ENCODE data around the gene PGK2.
"Not testable (repeated sequence)": the region's sequence is repeated elsewhere in the genome, so short reads cannot be mapped to it uniquely, and the experiment has no call there.

PGK2 gene

DNA sequence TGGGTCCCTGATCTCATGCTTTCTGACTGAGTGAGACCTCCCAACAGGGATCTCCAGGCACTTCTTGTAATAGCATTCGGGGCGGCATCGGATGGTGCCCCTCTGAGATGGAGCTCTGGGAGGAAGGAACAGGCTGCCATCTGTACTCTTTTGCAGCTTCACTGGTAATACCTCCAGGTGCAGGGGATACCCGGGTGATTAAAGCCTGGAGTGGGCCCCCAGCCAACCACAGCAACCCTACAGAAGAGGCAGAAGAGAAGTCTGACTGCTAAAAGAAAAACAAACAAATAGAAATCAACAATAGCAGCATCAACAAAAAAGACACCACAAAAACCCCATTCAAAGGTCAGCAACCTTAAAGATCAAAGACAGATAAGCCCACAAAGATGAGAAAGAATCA is 19.1 kb upstream of the PGK2 start:
- no peak overlapping the region for H3K27ac ChIP-seq
- no peak for DNase-seq
- TF ChIP-seq, protein P1, sequence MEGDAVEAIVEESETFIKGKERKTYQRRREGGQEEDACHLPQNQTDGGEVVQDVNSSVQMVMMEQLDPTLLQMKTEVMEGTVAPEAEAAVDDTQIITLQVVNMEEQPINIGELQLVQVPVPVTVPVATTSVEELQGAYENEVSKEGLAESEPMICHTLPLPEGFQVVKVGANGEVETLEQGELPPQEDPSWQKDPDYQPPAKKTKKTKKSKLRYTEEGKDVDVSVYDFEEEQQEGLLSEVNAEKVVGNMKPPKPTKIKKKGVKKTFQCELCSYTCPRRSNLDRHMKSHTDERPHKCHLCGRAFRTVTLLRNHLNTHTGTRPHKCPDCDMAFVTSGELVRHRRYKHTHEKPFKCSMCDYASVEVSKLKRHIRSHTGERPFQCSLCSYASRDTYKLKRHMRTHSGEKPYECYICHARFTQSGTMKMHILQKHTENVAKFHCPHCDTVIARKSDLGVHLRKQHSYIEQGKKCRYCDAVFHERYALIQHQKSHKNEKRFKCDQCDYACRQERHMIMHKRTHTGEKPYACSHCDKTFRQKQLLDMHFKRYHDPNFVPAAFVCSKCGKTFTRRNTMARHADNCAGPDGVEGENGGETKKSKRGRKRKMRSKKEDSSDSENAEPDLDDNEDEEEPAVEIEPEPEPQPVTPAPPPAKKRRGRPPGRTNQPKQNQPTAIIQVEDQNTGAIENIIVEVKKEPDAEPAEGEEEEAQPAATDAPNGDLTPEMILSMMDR (IDR thresholded peaks at IDR 0.05; ENCODE audit: low read depth, low read length): no peak
- H3K9me3 ChIP-seq (ENCODE audit: severe bottlenecking): no peaks in the 10 kb centered on the region
- H3K36me3 ChIP-seq: no peaks in the 10 kb centered on the region
- H3K27me3 ChIP-seq (ENCODE audit: insufficient read depth, low read depth, severe bottlenecking): no peaks in the 10 kb centered on the region
- H3K4me3 ChIP-seq (ENCODE audit: low read depth, low read length): no peak overlapping the region

DNA sequence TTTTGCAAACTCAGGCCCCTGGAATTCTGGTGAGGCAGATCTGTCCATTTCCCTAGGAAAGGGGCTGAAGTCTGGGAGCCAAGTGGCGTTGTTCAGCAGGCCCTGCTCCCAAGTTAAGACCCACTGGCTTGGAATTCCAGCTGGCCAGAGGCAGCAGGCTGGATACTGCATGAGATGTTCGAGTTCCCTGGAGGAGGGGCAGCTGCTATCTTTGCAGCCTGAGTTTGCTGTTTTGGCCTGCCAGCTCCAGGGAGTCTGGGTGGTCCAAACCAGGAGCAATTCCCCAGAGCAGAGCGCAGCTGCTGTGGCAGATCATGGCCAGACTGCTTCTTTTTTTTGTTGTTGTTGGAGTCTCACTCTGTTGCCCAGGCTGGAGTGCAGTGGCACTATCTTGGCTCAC is 18.2 kb upstream of the PGK2 start:
- TF ChIP-seq, protein P1 (IDR thresholded peaks at IDR 0.05; ENCODE audit: low read depth, low read length): no peak
- H3K36me3 ChIP-seq: no peaks in the 10 kb centered on the region
- no peaks in the 10 kb centered on the region for H3K27me3 ChIP-seq (ENCODE audit: insufficient read depth, low read depth, severe bottlenecking)
- no peak overlapping the region for H3K4me3 ChIP-seq (ENCODE audit: low read depth, low read length)
- DNase-seq: no peak
- no peak overlapping the region for H3K27ac ChIP-seq
- no peaks in the 10 kb centered on the region for H3K9me3 ChIP-seq (ENCODE audit: severe bottlenecking)

DNA sequence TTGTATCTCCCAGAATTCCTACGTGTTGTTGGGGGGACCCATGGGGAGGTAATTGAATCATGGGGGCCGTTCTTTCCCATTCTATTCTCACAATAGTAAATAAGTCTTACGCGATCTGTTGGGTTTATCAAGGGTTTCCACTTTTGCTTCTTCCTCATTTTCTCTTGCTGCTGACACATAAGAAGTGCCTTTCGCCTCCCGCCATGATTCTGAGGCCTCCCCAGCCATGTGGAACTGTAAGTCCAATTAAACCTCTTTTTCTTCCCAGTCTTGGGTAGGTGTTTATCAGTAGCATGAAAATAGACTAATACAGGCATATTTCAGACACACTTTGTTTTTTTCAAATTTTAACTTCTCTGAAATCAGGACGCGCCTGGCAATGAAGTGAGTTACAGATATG is 14.4 kb upstream of the PGK2 start:
- Histone ChIP-seq H3K27ac (no peak overlapping the region), H3K9me3 (ENCODE audit: severe bottlenecking) (no peaks in the 10 kb centered on the region), H3K4me3 (ENCODE audit: low read depth, low read length) (no peak overlapping the region), H3K27me3 (ENCODE audit: insufficient read depth, low read depth, severe bottlenecking) (no peaks in the 10 kb centered on the region), H3K36me3 (no peaks in the 10 kb centered on the region)
- DNase-seq: no peak
- TF ChIP-seq, protein P1 (IDR thresholded peaks at IDR 0.05; ENCODE audit: low read depth, low read length): no peak

DNA sequence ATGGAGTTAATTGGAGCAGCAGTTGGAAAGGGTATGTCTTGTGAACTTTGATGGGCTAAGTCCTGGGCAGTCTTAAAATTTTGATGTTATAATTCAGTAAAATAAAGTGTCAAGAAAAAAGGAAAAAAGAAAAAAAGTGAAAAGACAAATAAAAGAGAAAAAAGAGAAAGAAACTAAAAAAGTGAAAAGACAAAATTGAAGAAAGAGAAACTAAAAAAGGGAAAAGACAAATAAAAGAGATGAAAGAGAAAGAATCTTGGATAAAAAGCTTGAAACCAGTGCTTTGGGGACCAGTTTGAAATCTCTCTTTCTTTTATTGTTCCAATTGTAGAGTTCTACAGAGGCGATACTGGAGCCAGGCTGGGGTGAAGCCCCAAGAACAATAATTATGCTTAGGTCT is 12.0 kb upstream of the PGK2 start:
- H3K36me3 ChIP-seq: no peaks in the 10 kb centered on the region
- TF ChIP-seq, protein P1 (IDR thresholded peaks at IDR 0.05; ENCODE audit: low read depth, low read length): no peak
- no peak overlapping the region for H3K4me3 ChIP-seq (ENCODE audit: low read depth, low read length)

DNA sequence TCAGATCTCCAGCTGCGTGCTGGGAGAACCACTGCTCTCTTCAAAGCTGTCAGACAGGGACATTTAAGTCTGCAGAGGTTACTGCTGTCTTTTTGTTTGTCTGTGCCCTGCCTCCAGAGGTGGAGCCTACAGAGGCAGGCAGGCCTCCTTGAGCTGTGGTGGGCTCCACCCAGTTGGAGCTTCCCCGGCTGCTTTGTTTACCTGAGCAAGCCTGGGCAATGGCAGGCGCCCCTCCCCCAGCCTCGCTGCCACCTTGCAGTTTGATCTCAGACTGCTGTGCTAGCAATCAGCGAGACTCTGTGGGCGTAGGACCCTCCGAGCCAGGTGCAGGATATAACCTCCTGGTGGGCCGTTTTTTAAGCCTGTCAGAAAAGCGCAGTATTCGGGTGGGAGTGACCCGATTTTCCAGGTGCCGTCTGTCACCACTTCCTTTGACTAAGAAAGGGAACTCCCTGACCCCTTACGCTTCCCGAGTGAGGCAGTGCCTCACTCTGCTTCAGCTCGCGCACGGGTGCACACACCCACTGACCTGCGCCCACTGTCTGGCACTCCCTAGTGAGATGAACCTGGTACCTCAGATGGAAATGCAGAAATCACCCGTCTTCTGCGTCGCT is 9.9 kb upstream of the PGK2 start:
- not testable (repeated sequence) for H3K4me3 ChIP-seq (ENCODE audit: low read depth, low read length); DNase-seq; H3K27me3 ChIP-seq (ENCODE audit: insufficient read depth, low read depth, severe bottlenecking); H3K36me3 ChIP-seq; H3K9me3 ChIP-seq (ENCODE audit: severe bottlenecking); H3K27ac ChIP-seq

More for the DNA sequence above, 12.0 kb upstream of the PGK2 start:
- no peak overlapping the region for H3K27ac ChIP-seq
- H3K27me3 ChIP-seq (ENCODE audit: insufficient read depth, low read depth, severe bottlenecking): no peaks in the 10 kb centered on the region
- H3K9me3 ChIP-seq (ENCODE audit: severe bottlenecking): no peaks in the 10 kb centered on the region
- no peak for DNase-seq

DNA sequence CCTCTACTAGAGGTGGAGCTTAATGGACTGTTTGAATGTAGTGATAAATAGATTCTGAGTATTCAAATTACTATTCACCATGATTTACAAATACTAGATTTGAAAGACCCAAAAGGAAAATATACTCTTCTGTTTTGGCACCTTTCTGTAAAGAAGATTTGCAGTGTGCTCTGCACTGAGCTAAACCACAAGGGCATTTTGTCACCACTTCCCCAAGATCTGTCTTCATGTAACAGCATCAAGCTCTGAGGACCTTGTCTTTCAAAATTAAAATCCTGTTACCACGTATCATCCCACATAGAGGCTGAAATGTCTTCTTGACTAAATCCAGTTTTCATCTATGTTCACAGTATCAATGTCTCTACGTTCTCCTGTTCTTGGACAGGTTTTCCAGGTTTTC is 3.3 kb upstream of the PGK2 start:
- peaks cover 3% of the 10 kb centered on the region for H3K9me3 ChIP-seq (ENCODE audit: severe bottlenecking)
- TF ChIP-seq, protein P1 (IDR thresholded peaks at IDR 0.05; ENCODE audit: low read depth, low read length): no peak
- no peaks in the 10 kb centered on the region for H3K27me3 ChIP-seq (ENCODE audit: insufficient read depth, low read depth, severe bottlenecking)
- H3K27ac ChIP-seq: no peak overlapping the region
- no peak overlapping the region for H3K4me3 ChIP-seq (ENCODE audit: low read depth, low read length)
- no peaks in the 10 kb centered on the region for H3K36me3 ChIP-seq
- no peak for DNase-seq
